Fibroblast of lung (primary cell): ENCODE results near the gene CYP4V2.

Source experiments
- EZH2 ChIP-seq: IDR thresholded peaks from 2 replicates; pipeline ENCODE4 v1.5.1; 2012; ENCODE audit warnings: low read length, control low read depth, mild to moderate bottlenecking; ENCODE audit errors: missing control alignments
- TF ChIP-seq, protein P1 (sequence below), 2 donors: IDR thresholded peaks in 1 of 2; conservative IDR thresholded peaks in 1 of 2; 1 replicate in 1 of 2; 2 replicates in 1 of 2; pipeline ENCODE4 v1.5.1; 2011 to 2012; ENCODE audit warnings: low read length in 2 of 2, control low read depth in 1 of 2, inconsistent platforms in 1 of 2, low read depth in 1 of 2, mild to moderate bottlenecking in 1 of 2

- TF ChIP-seq, protein P1, sequence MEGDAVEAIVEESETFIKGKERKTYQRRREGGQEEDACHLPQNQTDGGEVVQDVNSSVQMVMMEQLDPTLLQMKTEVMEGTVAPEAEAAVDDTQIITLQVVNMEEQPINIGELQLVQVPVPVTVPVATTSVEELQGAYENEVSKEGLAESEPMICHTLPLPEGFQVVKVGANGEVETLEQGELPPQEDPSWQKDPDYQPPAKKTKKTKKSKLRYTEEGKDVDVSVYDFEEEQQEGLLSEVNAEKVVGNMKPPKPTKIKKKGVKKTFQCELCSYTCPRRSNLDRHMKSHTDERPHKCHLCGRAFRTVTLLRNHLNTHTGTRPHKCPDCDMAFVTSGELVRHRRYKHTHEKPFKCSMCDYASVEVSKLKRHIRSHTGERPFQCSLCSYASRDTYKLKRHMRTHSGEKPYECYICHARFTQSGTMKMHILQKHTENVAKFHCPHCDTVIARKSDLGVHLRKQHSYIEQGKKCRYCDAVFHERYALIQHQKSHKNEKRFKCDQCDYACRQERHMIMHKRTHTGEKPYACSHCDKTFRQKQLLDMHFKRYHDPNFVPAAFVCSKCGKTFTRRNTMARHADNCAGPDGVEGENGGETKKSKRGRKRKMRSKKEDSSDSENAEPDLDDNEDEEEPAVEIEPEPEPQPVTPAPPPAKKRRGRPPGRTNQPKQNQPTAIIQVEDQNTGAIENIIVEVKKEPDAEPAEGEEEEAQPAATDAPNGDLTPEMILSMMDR (conservative IDR thresholded peaks at IDR 0.05 in 1 of 2, IDR thresholded peaks at IDR 0.05 in 1 of 2; ENCODE audit: low read depth in 1 of 2, low read length in 2 of 2) = no peak
- no peak for TF ChIP-seq EZH2
Observed at GRCh38 chr4:186243331-186243730, 52.0 kb downstream of the CYP4V2 start.
